Lower leg skin (tissue), 4 donors: ENCODE data around the gene LMBR1. TPM values are rescaled to one million over a fixed set of nuclear protein-coding genes. Genes with fewer than 3 reads are reported as not detected.
"Not testable (repeated sequence)": the region's sequence is repeated elsewhere in the genome, so short reads cannot be mapped to it uniquely, and the experiment has no call there.

Source experiments
- DNase-seq, 2 donors: peaks; one replicate each; pipeline ENCODE4 v3.0.0-alpha.2; 2019; ENCODE audit warnings: low spot score in 2 of 2
- H3K4me3 ChIP-seq: fragments of 200-600 bp; sonication (generic); 2 replicates; pipeline ENCODE4 v1.5.1; 2017; ENCODE audit warnings: mild to moderate bottlenecking, low read depth; ENCODE audit not compliant: poor library complexity, severe bottlenecking
- CTCF ChIP-seq, 3 donors: fragments of 450-650 bp; IDR thresholded peaks; one replicate each; pipeline ENCODE4 v1.5.1; 2016; ENCODE audit warnings: antibody characterized with exemption in 3 of 3, mild to moderate bottlenecking in 3 of 3, moderate library complexity in 2 of 3
- POLR2A ChIP-seq, 2 donors: fragments of 450-650 bp; IDR thresholded peaks; one replicate each; pipeline ENCODE4 v1.6.1; 2016 to 2017; ENCODE audit warnings: antibody characterized with exemption in 2 of 2, mild to moderate bottlenecking in 1 of 2, moderate library complexity in 1 of 2
- WGBS, 2 donors: methylation state at CpG; one replicate each; pipeline ENCODE4 v1.1.5; 2018; 5-methylcytosine and 5-hydroxymethylcytosine counted together
- intact Hi-C: fragments of 100-400 bp; cut with DNase I; formaldehyde crosslinking; loops from one replicate; pipeline ENCODE4 v1.15.0; 2023; ENCODE audit warnings: low total_unique reads
- total RNA-seq, 4 donors: library from RNA; depleted of rRNA; stranded (reverse); fragments of >200 nt; gene quantifications; one replicate each; pipeline ENCODE4 v1.1.0, GENCODE V29; 2016

The LMBR1 gene, protein sequence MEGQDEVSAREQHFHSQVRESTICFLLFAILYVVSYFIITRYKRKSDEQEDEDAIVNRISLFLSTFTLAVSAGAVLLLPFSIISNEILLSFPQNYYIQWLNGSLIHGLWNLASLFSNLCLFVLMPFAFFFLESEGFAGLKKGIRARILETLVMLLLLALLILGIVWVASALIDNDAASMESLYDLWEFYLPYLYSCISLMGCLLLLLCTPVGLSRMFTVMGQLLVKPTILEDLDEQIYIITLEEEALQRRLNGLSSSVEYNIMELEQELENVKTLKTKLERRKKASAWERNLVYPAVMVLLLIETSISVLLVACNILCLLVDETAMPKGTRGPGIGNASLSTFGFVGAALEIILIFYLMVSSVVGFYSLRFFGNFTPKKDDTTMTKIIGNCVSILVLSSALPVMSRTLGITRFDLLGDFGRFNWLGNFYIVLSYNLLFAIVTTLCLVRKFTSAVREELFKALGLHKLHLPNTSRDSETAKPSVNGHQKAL
- total RNA-seq = 10 to 100 TPM; 44.1 to 67.0 (median 55.9) TPM

DNA sequence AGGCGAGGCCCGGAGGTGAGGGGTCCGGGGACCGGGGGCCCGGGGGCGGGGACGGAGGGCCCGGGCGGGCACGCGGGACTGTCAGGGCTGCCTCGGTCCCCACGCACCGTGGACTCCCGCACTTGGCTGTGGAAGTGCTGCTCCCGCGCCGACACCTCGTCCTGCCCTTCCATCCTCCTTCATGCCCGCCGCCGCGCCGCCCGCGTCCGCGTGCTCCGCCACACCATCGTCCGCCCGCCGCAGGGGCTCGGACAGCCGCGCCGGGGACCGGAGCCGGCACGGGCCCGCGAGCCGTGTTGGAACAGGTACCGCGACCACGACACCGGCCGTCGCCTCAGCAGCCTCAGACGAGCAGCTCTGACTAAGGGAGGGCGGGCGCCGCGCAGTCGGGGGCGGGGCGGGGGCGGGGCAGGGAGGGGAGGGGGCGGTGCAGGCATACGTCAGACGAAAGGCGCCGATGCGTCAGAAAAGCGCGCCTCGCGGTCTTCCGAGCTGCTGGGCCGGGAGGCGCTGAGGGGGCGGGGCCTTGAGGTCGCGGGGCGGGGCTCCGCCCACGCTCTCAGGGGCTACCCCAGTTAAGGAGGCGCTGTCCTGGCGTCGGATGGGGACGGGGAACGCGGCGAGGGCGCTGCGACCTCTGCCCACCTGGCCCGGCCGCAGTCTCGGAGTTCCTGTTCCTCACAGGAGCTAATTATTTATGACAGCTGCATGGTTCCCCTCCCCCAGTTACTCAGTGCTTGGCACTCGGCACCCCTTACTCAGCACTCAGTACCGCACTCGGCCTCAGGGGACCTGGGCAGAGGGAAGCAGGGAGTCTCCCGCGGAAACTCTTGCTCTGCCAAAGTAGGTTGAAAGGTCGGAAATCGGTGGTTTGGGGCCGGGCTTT lies at the start of gene LMBR1:
Gene LMBR1 (minus strand): TSS at position 363 of the 886 bp plus-strand sequence. CDS start 190 bp downstream, at position 173.
- peak; percentile 92 to 98 for DNase-seq
- peak within 1 kb of the TSS; percentile 95 for H3K4me3 ChIP-seq
- TF ChIP-seq CTCF (IDR thresholded peaks at IDR 0.05) (peak in 1 of 3 donors; percentile 65), POLR2A (IDR thresholded peaks at IDR 0.05) (peak in 1 of 2 donors; percentile 15)
- 0 to 2% methylated on average over 4 to 14 of the region's 97 CpGs for WGBS, 2 donors
- intact Hi-C loops = no loop called here

DNA sequence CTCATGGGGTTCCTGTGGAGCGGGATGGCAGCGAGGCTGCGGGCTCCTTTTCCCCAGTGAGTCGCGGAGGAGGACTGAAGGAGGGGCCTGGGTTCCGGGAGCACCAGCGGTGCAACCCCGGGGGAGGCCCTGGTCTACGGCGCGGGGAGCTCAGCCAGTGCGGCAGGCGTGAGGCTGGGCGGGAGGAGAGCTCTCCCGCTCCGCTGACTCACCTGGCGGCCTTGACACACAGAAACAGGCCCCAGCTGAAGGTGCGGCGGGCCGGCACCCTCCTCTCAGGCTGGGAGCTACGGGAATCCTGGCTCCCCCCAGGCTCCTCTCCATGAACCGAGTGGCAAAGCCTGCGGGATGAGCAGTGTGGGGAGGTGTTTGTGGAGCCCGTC lies 49.7 kb upstream of the LMBR1 start:
- WGBS, 2 donors = 20% methylated on average over 20 of the region's 24 CpGs; no CpG with 5 or more reads in 1 of the 2 donors
- DNase-seq = no peak
- intact Hi-C loops = loop anchor here (10.0 kb wide), 1 partner anchor 332 kb away; no protein-coding TSS in a partner anchor
- no peak overlapping the region for H3K4me3 ChIP-seq
- TF ChIP-seq POLR2A (IDR thresholded peaks at IDR 0.05) (no peak), CTCF (IDR thresholded peaks at IDR 0.05) (no peak)

DNA sequence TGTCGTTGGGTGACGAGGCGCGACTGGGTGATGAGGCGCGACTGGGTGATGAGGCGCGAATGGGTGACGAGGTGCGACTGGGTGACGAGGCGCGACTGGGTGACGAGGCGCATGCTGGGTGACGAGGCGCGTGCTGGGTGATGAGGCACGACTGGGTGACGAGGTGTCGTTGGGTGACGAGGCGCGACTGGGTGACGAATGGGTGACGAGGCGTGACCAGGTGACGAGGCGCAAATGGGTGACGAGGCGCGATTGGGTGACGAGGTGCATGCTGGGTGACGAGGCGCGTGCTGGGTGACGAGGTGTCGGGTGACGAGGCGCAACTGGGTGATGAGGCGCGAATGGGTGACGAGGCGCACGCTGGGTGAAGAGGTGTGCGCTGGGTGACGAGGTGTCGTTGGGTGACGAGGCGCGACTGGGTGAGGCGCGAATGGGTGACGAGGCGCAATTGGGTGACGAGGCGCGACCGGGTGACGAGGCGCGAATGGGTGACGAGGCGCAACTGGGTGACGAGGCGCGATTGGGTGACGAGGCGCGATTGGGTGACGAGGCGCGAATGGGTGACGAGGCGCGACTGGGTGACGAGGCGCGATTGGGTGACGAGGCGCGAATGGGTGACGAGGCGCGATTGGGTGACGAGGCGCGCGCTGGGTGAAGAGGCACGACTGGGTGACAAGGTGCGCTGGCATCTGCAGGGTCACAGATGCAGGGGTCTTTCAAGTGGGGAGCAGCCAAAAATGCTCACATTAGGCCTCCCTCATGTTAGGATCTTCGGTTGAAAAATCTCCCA lies 48.6 kb upstream of the LMBR1 start:
- 95 to 97% methylated on average over 92 of the region's 92 CpGs for WGBS, 2 donors
- TF ChIP-seq CTCF (IDR thresholded peaks at IDR 0.05) = no peak
- TF ChIP-seq POLR2A (IDR thresholded peaks at IDR 0.05) = no peak
- intact Hi-C loops = loop anchor here (10.0 kb wide), 1 partner anchor 333 kb away; no protein-coding TSS in a partner anchor
- no peak for DNase-seq
- H3K4me3 ChIP-seq = no peak overlapping the region

GRCh38 chr7:156940421-156941122 lies 47.6 kb upstream of the LMBR1 start:
- intact Hi-C loops = loop anchor here (10.0 kb wide), 1 partner anchor 334 kb away; no protein-coding TSS in a partner anchor
- 92 to 94% methylated on average over 52 to 57 of the region's 57 CpGs for WGBS, 2 donors
- no peak for DNase-seq
- H3K4me3 ChIP-seq = no peak overlapping the region
- TF ChIP-seq CTCF (IDR thresholded peaks at IDR 0.05) (no peak), POLR2A (IDR thresholded peaks at IDR 0.05) (no peak)

- peak in 1 of 2 donors; percentile 14 for DNase-seq
- H3K4me3 ChIP-seq, intact Hi-C loops: not testable (repeated sequence)
- 96 to 97% methylated on average over 3 of the region's 3 CpGs for WGBS, 2 donors
Measured at GRCh38 chr7:156936766-156937165, 43.8 kb upstream of the LMBR1 start.
